ENCODE data around the gene CYP27B1.

Gene CYP27B1

DNA sequence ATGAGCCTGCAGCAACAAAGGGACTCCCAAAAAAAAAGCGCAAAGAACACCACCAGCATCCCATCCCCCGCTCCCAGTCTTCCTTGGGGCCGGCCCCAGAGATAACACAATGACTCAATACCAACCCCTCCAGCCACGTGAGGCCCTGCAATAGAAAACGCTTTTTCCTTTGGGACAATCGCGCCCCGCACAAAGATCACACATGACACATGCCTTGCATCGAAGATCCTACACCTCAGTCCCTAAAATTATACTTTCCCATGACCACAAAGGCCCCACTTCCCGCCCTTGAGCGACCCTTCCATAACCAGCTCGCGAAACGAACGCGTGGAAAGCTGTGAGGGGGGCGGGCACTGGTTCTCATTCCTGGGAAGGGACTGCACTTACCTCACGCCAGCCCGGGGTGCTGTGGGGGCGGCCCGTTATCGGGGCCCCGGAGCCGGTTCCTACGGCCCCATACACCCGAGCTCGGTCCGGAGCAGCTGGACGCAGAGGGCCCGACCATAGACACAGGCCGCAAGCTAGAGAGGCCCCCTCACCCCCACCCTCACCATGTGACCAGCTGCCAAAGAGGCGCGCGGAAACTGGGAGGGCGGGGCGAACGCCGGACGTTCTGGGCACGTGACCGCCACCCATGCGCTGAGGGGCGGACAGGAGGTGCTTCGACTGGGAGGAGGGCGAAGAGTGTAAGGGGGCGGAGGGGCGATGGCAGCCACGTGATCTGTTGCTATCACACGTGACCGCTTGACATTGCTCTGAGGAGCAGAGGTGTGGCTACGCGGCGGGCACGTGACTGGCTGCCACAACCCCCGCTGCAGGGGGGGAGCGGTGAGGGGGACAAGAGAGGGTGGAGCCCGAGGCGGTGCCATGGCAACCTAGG, 14.8 kb downstream of the CYP27B1 start, which contains the start of gene CDK4:
CDK4 (minus strand) TSS at position 523 of the 880 bp plus-strand sequence. CDS start 593 bp downstream, outside the sequence.
- DNase-seq (ENCODE audit: low read depth in 2 of 2): peak; percentile 92 to 97

DNA sequence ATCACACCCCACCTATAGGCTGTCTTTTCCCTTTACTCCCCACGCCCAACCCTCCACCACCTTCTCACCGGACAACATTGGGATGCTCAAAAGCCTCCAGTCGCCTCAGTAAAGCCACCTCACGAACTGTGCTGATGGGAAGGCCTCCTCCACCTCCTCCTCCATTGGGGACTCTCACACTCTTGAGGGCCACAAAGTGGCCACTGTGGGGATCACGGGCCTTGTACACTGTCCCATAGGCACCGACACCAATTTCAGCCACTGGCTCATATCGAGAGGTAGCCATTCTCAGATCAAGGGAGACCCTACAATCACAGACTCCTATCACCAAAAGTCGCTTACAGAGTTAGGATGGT, 15.5 kb downstream of the CYP27B1 start:
- no peak for DNase-seq (ENCODE audit: low read depth in 2 of 2)

GRCh38 chr12:57750561-57751431, 16.1 kb downstream of the CYP27B1 start:
- no peak for DNase-seq (ENCODE audit: low read depth in 2 of 2)

DNA sequence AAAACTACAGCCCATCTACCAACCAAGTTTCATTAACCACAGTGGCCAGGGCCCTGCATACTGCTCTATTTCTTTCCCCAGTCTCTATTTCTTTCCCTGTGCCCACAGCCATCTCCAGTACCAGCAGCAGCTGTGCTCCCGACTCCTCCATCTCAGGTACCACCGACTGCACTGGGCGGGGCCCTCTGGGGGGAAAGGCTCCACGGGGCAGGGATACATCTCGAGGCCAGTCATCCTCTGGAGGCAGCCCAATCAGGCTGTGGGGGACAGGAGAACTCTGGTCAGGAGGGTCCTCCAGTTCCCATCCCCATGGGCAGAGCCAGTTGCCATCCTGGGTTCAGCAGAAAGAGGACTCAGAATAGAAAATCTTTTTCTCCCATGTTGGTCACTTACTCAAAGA, 17.8 kb downstream of the CYP27B1 start:
- DNase-seq (ENCODE audit: low read depth in 2 of 2): no peak

GRCh38 chr12:57746025-57746424, 20.9 kb downstream of the CYP27B1 start:
- no peak for DNase-seq (ENCODE audit: low read depth in 2 of 2)

- DNase-seq (ENCODE audit: low read depth in 2 of 2): no peak
Observed at GRCh38 chr12:57745485-57745881, 21.4 kb downstream of the CYP27B1 start.

GRCh38 chr12:57744777-57745484, 21.9 kb downstream of the CYP27B1 start, which contains the start of gene TSPAN31:
TSPAN31 (plus strand) TSS chr12:57745039; CDS start chr12:57745155, 116 bp downstream.
- peak; percentile 69 to 87 for DNase-seq (ENCODE audit: low read depth in 2 of 2)

DNA sequence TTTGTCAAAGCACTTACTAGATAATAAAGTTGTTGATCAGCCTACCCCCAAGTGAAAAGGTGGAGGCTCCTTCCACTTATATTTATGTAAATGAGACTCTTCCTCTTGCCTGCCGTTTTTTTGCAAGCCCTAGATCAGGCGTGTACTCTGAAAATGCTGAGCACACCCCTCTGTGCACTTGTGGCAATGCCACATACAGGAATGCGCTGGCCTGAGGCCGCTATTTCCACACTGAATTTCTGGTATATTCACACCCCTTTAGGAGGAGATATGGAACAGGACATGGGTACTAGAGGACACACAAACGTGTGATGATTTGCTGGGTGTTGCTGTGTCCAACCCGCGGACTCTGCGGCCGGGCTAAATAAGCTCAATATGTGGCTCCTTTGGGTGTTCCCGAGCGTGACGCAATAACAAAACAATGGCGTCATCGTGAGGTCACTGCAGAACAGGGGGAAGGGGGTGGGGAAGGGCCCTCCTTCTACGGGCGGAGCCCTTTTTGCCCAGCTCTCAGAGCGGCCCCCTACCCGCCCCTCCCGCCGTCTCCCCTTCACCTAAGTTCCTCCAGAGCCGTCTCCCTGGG, 22.6 kb downstream of the CYP27B1 start:
- DNase-seq (ENCODE audit: low read depth in 2 of 2): no peak

- DNase-seq (ENCODE audit: low read depth in 2 of 2): no peak
Observed at GRCh38 chr12:57743769-57744168, 23.1 kb downstream of the CYP27B1 start.

DNA sequence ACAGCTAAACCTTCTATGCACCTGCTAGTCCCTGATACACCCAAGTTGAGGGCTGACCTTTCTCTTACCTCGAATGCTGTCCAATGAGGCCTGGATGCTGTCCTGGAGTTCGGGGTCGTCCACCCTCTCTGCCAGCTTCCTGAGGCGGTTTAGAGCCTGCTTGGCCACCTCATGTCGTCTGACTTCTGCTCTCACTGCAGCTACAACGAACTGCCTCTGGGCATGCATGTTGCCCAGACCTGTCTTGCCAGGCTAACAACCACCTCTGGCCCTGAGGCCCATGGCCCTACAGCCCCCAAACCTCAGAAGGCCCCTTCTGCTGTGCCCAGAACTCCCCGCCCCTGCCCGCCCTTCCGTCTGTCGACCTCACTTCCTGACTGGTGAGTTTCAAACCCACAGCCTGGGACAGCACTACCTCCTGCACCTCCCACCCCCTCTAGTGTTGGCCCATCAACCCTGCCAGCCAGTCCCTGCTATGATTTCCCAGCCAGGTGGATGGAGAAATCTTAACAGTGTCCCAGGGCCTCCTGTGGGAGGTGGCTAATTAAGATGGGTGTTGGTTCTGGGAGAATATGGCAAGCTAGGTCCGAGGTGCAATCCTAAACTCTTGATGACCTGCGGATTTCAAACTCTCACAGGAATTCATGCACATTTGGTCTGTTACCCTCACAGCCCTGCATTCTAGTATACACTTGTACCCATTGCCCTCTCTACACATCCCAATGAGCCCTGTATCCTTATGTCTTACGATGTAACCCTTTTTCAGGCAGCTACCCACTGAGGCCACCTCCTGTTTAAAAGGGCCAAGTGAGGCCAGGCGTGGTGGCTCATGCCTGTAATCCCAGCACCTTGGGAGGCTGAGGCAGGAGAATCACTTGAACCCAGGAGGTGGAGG, 24.8 kb downstream of the CYP27B1 start:
- peak; percentile 47 to 55 for DNase-seq (ENCODE audit: low read depth in 2 of 2)

DNA sequence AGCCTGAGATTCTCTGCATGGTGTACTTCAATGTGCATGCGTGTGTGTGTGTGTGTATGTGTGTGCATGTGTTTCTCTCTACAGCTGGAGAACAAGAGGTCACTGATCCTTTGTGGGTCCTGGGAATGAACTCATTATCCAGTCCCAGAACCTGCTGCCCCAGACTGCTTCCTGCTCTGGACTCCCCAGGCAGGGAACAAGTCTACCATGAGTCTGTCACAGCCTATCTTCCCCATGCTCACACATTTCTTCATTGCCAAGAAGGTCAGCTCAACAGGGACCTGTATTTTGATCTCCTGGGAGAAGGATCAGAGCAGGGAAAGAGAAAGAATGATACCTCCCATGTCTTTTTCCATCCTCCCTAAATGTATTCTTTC, 25.5 kb downstream of the CYP27B1 start:
- no peak for DNase-seq (ENCODE audit: low read depth in 2 of 2)

GRCh38 chr12:57740656-57741412, 26.0 kb downstream of the CYP27B1 start:
- DNase-seq (ENCODE audit: low read depth in 2 of 2): peak in 1 of 2 donors; percentile 60

DNA sequence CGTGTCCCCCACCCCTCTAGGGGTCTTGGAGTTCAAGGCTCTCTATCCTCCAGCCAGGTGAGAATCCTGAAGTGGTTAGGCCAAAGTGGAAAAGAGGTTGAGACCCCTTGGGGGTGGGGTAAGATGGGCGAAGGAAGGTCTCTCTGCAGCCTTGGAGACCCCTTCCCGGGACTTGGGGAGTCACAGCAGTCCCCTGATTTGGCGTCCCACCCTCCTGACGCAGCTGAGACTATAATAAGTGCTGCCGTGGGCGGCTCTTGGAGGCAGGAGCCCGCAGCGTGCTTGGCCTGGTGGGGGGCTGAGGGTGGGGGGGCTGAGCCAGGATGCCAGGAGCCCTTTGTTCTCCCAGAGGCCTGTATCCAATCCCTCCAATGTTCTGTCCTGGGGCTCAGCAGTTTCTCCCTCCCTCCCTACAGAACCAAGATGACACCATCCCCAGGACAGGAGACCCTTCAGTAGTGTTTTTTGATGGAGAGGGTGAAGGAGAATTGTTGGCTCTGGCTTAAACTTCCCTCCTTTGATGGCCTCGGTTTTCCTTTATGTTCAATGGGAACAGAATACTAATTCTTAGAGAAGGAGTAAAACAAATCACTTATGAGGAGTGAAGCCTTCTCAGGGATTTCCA, 26.9 kb downstream of the CYP27B1 start:
- no peak for DNase-seq (ENCODE audit: low read depth in 2 of 2)

DNA sequence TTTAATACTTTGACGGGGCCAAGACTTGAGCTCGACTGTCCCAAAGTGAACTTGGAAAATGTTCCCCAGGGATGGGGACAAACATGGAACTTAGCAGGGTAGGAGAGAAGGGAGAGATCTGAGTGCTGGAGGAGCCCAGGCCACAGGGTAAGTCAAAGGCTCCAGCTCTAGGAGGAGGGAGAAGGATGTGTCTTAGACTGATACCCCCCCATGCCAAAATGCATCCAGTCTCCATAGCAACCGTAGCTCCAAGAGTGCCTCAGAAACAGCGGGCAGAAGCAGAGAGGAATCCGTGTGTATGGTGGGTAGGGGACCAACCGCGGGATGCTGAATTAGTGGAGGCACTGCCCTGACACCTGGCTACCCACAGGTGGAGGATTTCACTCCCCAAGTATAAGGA, 27.5 kb downstream of the CYP27B1 start:
- no peak for DNase-seq (ENCODE audit: low read depth in 2 of 2)

DNA sequence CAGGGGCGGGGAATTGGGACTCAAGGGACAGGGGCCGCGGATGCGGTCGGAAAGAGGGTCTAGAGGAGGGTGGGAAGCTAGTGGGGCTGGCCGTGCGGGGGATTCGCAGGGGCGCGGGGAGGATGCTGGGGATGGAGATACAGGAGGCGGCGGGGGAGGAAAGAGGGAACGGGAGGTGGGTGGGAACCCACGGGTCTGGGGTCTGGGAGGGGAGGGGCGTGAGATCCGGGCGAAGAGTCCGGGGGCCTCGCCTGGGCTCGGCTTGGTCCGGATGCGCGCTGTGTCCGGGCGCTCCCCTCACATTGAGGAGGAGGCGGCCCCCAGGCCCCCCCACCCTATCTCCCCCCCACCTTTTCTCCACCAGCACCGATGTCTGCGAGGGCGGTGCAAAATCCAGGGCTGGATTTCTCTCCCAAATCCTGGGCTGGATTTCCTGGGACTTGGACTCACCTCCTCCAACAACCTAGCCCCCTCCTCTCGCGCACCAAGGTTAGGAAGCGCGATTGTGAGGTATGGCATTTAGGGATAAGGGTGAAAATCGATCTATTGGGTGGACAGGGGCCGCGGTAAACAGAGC, 28.1 kb downstream of the CYP27B1 start, which contains the start of gene AGAP2:
AGAP2 (minus strand) TSS at position 82 of the 577 bp plus-strand sequence. CDS start 496 bp downstream, outside the sequence.
- no peak for DNase-seq (ENCODE audit: low read depth in 2 of 2)

GRCh38 chr12:57737467-57738460, 29.1 kb downstream of the CYP27B1 start:
- DNase-seq (ENCODE audit: low read depth in 2 of 2): no peak

GRCh38 chr12:57736741-57737466, 30.0 kb downstream of the CYP27B1 start:
- no peak for DNase-seq (ENCODE audit: low read depth in 2 of 2)
